Endothelial cell of umbilical vein (primary cell): ENCODE measurements around the gene DGKD. TPM values are rescaled to one million over a fixed set of nuclear protein-coding genes. Genes with fewer than 3 reads are reported as not detected.

Experiments
- BruUV-seq: library from RNA; stranded (reverse); fragments of 400-500 nt; replicated peaks from 2 replicates; lab custom pipeline; 2021; lab: Mats Ljungman, UMichigan
- CTCF ChIA-PET: fragments of 300-600, 350-600 bp; sonication (Branson Sonifier 250); formaldehyde crosslinking; loops from one replicate; lab custom pipeline; 2021; ENCODE audit warnings: antibody characterized with exemption, inconsistent platforms; lab: Charles Lee
- POLR2A ChIA-PET: fragments of 300-600, 350-600 bp; sonication (Branson Sonifier 250); formaldehyde crosslinking; loops from one replicate; lab custom pipeline; 2021; ENCODE audit warnings: antibody characterized with exemption, inconsistent platforms; lab: Charles Lee
- DNase-seq: peaks from one replicate; pipeline ENCODE4 v3.0.0-alpha.2; 2011; ENCODE audit warnings: low read depth, low spot score
- FAIRE-seq: peaks from 2 replicates; lab custom pipeline; 2011; peaks lifted over from hg19 to GRCh38; lab: Jason Lieb, UNC
- H2AFZ ChIP-seq: 2 replicates; pipeline ENCODE4 v1.6.0; 2012; ENCODE audit warnings: low read depth, low read length, control low read depth, inconsistent platforms
- H3K27ac ChIP-seq: 2 replicates; pipeline ENCODE4 v1.5.1; 2011; ENCODE audit warnings: low read depth, mild to moderate bottlenecking, control low read depth, low read length, moderate library complexity; ENCODE audit not compliant: insufficient read depth
- H3K27me3 ChIP-seq, 2 experiments: 2 replicates each; pipeline versions ENCODE4 v1.6.0 to v1.6.1; 2011; ENCODE audit warnings: low read length in 2 of 2, mixed read lengths in 1 of 2; ENCODE audit not compliant: control insufficient read depth in 2 of 2, insufficient read depth in 2 of 2
- H3K36me3 ChIP-seq, 2 experiments: 2 replicates in 1 of 2; 3 replicates in 1 of 2; pipeline ENCODE4 v1.5.1; 2011; ENCODE audit warnings: low read length in 2 of 2, mild to moderate bottlenecking in 1 of 2, moderate library complexity in 1 of 2; ENCODE audit not compliant: control insufficient read depth in 2 of 2, insufficient read depth in 2 of 2; ENCODE audit errors: extremely low read depth in 1 of 2
- H3K4me1 ChIP-seq: 3 replicates; pipeline ENCODE4 v1.5.1; 2011; ENCODE audit warnings: mild to moderate bottlenecking, low read length; ENCODE audit not compliant: control insufficient read depth, insufficient read depth; ENCODE audit errors: extremely low read depth
- H3K4me2 ChIP-seq: 2 replicates; pipeline ENCODE4 v1.6.1; 2011; ENCODE audit warnings: low read length, control low read depth, mixed read lengths; ENCODE audit not compliant: insufficient read depth
- H3K4me3 ChIP-seq, 3 experiments: fragments of 200-600 bp in 1 of 3; sonication (generic), shearing (Covaris generic) in 1 of 3; replicated peaks in 1 of 3; 2 replicates each; pipeline ENCODE4 v1.5.1; 2011 to 2016; ENCODE audit warnings: control low read depth in 3 of 3, low read length in 3 of 3, mild to moderate bottlenecking in 2 of 3, inconsistent platforms in 1 of 3, low read depth in 1 of 3, moderate library complexity in 1 of 3; ENCODE audit not compliant: insufficient read depth in 1 of 3
- H3K79me2 ChIP-seq: 2 replicates; pipeline ENCODE4 v1.6.0; 2012; ENCODE audit warnings: low read length, inconsistent platforms; ENCODE audit not compliant: control insufficient read depth, insufficient read depth
- H3K9ac ChIP-seq: replicated peaks from 2 replicates; pipeline ENCODE3; 2011; ENCODE audit warnings: low read length, control low read depth; ENCODE audit not compliant: insufficient read depth; ENCODE audit errors: extremely low read depth
- H3K9me1 ChIP-seq: replicated peaks from 3 replicates; pipeline ENCODE4 v1.6.0; 2011; ENCODE audit warnings: mild to moderate bottlenecking, low read length; ENCODE audit not compliant: control insufficient read depth, insufficient read depth; ENCODE audit errors: extremely low read depth
- H3K9me3 ChIP-seq: replicated peaks from 2 replicates; pipeline ENCODE4 v1.5.1; 2012; ENCODE audit warnings: low read length, inconsistent platforms; ENCODE audit not compliant: control insufficient read depth, insufficient read depth
- H4K20me1 ChIP-seq: replicated peaks from 2 replicates; pipeline ENCODE3; 2011; ENCODE audit warnings: mild to moderate bottlenecking, low read length; ENCODE audit not compliant: control insufficient read depth, insufficient read depth; ENCODE audit errors: extremely low read depth
- EZH2 ChIP-seq: IDR thresholded peaks from 2 replicates; pipeline ENCODE4 v1.6.1; 2012; ENCODE audit warnings: borderline replicate concordance, low read depth, mild to moderate bottlenecking, moderate library complexity, low read length, inconsistent platforms; ENCODE audit not compliant: severe bottlenecking
- FOS ChIP-seq: IDR thresholded peaks from 2 replicates; pipeline ENCODE4 v1.6.1; 2011; ENCODE audit warnings: mild to moderate bottlenecking, low read length, moderate library complexity, borderline replicate concordance; ENCODE audit not compliant: insufficient read depth
- GATA2 ChIP-seq: IDR thresholded peaks from 2 replicates; pipeline ENCODE4 v1.7.0; 2011; ENCODE audit warnings: low read depth, mild to moderate bottlenecking, moderate library complexity, mixed read lengths, low read length; ENCODE audit not compliant: insufficient read length, insufficient read depth
- JUN ChIP-seq: IDR thresholded peaks from 2 replicates; pipeline ENCODE4 v1.6.1; 2011; ENCODE audit warnings: borderline replicate concordance, low read depth; ENCODE audit not compliant: insufficient read length, insufficient read depth
- MYC ChIP-seq: IDR thresholded peaks from one replicate; pipeline ENCODE4 v1.6.1; 2011; ENCODE audit warnings: mild to moderate bottlenecking, low read depth, low read length
- POLR2A ChIP-seq: IDR thresholded peaks from 2 replicates; pipeline ENCODE4 v1.6.1; 2012; ENCODE audit warnings: low read depth, mild to moderate bottlenecking, control low read depth, low read length
- POLR2AphosphoS5 ChIP-seq: IDR thresholded peaks from 2 replicates; pipeline ENCODE4 v1.6.1; 2012; ENCODE audit warnings: low read depth, mild to moderate bottlenecking, control low read depth, low read length, moderate library complexity; ENCODE audit not compliant: insufficient read depth
- dilution Hi-C: fragments of 300-500 bp; cut with MboI; formaldehyde crosslinking; loops from one replicate; pipeline ENCODE4 v1.15.0; 2019; ENCODE audit warnings: low sequenced_read_pairs; ENCODE audit not compliant: extremely low pct_ligation_motif_present
- intact Hi-C: fragments of 100-400 bp; cut with micrococcal nuclease; formaldehyde crosslinking; loops from one replicate; pipeline ENCODE4 v1.10.0; 2022
- polyA plus RNA-seq, 4 experiments: library from polyadenylated mRNA; depleted of rRNA in 3 of 4; stranded (reverse) in 3 of 4; unstranded in 1 of 4; fragments of >200 nt; gene quantifications; 2 replicates each; pipeline versions ENCODE4 v1.2.1 to v1.2.3, GENCODE V29; 2011 to 2012; ENCODE audit warnings: missing spikeins in 1 of 4
- total RNA-seq: library from RNA; stranded (reverse); gene quantifications from 2 replicates; pipeline ENCODE4 v1.2.3, GENCODE V29; 2021
- TF ChIP-seq, protein P1 (sequence below), 2 donors: IDR thresholded peaks; 1 replicate in 1 of 2; 2 replicates in 1 of 2; pipeline ENCODE4 v1.5.1; 2011; ENCODE audit warnings: low read length in 2 of 2, mild to moderate bottlenecking in 2 of 2, moderate library complexity in 2 of 2, control low read depth in 1 of 2, inconsistent platforms in 1 of 2, low read depth in 1 of 2; ENCODE audit not compliant: insufficient read depth in 1 of 2; ENCODE audit errors: extremely low read depth in 1 of 2
- TF ChIP-seq, protein P2 (sequence below): IDR thresholded peaks from 2 replicates; pipeline ENCODE4 v1.6.1; 2011; ENCODE audit not compliant: insufficient read depth, insufficient read length

DGKD gene
- total and polyA plus RNA-seq, 2 donors (not counting 3 experiments of a cell fraction or from before 2014, with no cell fraction given), result 10.8 to 36.6 TPM

DNA sequence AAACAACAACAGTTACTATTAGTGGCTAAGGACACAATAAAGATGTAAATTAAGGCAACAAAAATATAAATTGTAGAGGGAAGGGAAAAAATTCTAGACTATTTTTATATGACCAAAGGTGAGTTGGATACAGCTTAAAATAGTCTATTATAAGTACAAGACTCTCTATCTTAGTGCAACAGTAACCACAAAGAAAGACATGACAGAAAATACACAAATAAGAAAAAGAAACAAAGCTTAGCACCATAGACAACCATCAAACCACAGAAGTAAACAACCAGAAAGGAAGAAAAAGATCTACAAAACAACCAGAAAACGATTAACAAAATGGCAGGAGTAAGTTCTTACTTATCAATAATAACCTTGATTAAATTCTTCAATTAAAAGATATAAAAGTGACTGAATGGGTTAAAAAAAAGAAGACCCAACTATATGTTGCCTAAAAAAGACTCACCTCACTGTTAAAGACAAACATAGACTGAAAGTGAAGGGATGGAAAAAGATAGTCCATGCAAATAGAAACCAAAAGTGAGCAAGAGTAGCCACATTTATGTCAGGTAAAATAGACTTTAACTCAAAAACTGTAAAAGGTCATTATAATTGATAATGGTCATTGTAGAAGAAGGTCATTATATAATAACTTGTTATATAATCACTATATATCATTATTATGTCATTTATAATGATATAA is 149.8 kb downstream of the DGKD start:
- H3K36me3 ChIP-seq, result no peaks in the 10 kb centered on the region
- TF ChIP-seq, protein P1, sequence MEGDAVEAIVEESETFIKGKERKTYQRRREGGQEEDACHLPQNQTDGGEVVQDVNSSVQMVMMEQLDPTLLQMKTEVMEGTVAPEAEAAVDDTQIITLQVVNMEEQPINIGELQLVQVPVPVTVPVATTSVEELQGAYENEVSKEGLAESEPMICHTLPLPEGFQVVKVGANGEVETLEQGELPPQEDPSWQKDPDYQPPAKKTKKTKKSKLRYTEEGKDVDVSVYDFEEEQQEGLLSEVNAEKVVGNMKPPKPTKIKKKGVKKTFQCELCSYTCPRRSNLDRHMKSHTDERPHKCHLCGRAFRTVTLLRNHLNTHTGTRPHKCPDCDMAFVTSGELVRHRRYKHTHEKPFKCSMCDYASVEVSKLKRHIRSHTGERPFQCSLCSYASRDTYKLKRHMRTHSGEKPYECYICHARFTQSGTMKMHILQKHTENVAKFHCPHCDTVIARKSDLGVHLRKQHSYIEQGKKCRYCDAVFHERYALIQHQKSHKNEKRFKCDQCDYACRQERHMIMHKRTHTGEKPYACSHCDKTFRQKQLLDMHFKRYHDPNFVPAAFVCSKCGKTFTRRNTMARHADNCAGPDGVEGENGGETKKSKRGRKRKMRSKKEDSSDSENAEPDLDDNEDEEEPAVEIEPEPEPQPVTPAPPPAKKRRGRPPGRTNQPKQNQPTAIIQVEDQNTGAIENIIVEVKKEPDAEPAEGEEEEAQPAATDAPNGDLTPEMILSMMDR (IDR thresholded peaks at IDR 0.05; ENCODE audit: extremely low read depth in 1 of 2, insufficient read depth in 1 of 2, low read depth in 1 of 2, low read length in 2 of 2), result no peak
- no peak for TF ChIP-seq EZH2
- no peak for TF ChIP-seq GATA2
- TF ChIP-seq, protein P2, sequence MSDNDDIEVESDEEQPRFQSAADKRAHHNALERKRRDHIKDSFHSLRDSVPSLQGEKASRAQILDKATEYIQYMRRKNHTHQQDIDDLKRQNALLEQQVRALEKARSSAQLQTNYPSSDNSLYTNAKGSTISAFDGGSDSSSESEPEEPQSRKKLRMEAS, result no peak
- no peak for TF ChIP-seq POLR2A
- TF ChIP-seq JUN, result no peak
- TF ChIP-seq POLR2AphosphoS5, result no peak
- no peak for TF ChIP-seq FOS
- no peak for TF ChIP-seq MYC
- no TSS peak for BruUV-seq

More for the DNA sequence above, 149.8 kb downstream of the DGKD start:
- ChIA-PET CTCF (interaction anchor here (1.0 kb wide), 1 partner anchor 8 kb away, joined by 3 read pairs; no protein-coding TSS in a partner anchor), POLR2A (no interaction called here)
- Histone ChIP-seq H3K9me1 (no peaks in the 10 kb centered on the region), H2AFZ (no peak overlapping the region), H3K4me3 (no peak overlapping the region), H3K4me1 (no peaks in the 10 kb centered on the region), H3K9me3 (no peaks in the 10 kb centered on the region), H4K20me1 (no peaks in the 10 kb centered on the region), H3K27ac (no peak overlapping the region), H3K79me2 (no peaks in the 10 kb centered on the region), H3K27me3 (no peaks in the 10 kb centered on the region), H3K4me2 (no peak overlapping the region), H3K9ac (no peak overlapping the region)
- dilution Hi-C loops, result no loop called here
- DNase-seq, result no peak
- intact Hi-C loops, result no loop called here
- FAIRE-seq, result no peak
